WERI-Rb-1 (cell line): ENCODE measurements around the gene LCLAT1.
A peak's percentile ranks its signal among the peaks of the same experiment; 100 is the strongest.

Experiments used
- DNase-seq: peaks from one replicate; pipeline ENCODE4 v3.0.0-alpha.2; 2020
- H3K27ac ChIP-seq: fragments of 250-450 bp; sonication (Bioruptor Pico); 2 replicates; pipeline ENCODE4 v1.5.1; 2020; ENCODE audit warnings: mild to moderate bottlenecking, moderate library complexity
- H3K27me3 ChIP-seq: fragments of 250-450 bp; sonication (Bioruptor Pico); 2 replicates; pipeline ENCODE4 v1.5.1; 2021; ENCODE audit warnings: mild to moderate bottlenecking, low read depth, moderate library complexity; ENCODE audit not compliant: insufficient read depth, severe bottlenecking
- H3K36me3 ChIP-seq: fragments of 250-450 bp; sonication (Bioruptor Pico); 2 replicates; pipeline ENCODE4 v1.5.1; 2020; ENCODE audit warnings: mild to moderate bottlenecking, moderate library complexity
- H3K4me3 ChIP-seq: 2 replicates; pipeline ENCODE4 v1.5.1; 2011; ENCODE audit warnings: low read depth, mild to moderate bottlenecking, control low read depth, low read length
- H3K9me3 ChIP-seq: fragments of 250-450 bp; sonication (Bioruptor Pico); 2 replicates; pipeline ENCODE4 v1.5.1; 2021; ENCODE audit warnings: mild to moderate bottlenecking, moderate library complexity; ENCODE audit not compliant: severe bottlenecking
- TF ChIP-seq, protein P1 (sequence below): IDR thresholded peaks from 2 replicates; pipeline ENCODE4 v1.5.1; 2011; ENCODE audit warnings: low read depth, mild to moderate bottlenecking, control low read depth, inconsistent platforms, low read length

The LCLAT1 gene

GRCh38 chr2:30447149-30448045 is at the start of gene LCLAT1:
LCLAT1 (plus strand) TSS chr2:30447246; CDS start chr2:30525591, 78,345 bp downstream.
- TF ChIP-seq, protein P1, sequence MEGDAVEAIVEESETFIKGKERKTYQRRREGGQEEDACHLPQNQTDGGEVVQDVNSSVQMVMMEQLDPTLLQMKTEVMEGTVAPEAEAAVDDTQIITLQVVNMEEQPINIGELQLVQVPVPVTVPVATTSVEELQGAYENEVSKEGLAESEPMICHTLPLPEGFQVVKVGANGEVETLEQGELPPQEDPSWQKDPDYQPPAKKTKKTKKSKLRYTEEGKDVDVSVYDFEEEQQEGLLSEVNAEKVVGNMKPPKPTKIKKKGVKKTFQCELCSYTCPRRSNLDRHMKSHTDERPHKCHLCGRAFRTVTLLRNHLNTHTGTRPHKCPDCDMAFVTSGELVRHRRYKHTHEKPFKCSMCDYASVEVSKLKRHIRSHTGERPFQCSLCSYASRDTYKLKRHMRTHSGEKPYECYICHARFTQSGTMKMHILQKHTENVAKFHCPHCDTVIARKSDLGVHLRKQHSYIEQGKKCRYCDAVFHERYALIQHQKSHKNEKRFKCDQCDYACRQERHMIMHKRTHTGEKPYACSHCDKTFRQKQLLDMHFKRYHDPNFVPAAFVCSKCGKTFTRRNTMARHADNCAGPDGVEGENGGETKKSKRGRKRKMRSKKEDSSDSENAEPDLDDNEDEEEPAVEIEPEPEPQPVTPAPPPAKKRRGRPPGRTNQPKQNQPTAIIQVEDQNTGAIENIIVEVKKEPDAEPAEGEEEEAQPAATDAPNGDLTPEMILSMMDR: peak; percentile 27; the same call in 1 of the 2 replicates
- Histone ChIP-seq H3K4me3 (peak within 1 kb of the TSS; percentile 94), H3K27ac (peak within 1 kb of the TSS; percentile 85), H3K27me3 (no peaks in the 10 kb centered on the region), H3K9me3 (no peaks in the 10 kb centered on the region), H3K36me3 (peaks cover 13% of the 10 kb centered on the region)
- DNase-seq: peak; percentile 87

GRCh38 chr2:30398084-30398873 is 48.8 kb upstream of the LCLAT1 start:
- DNase-seq: no peak
- no peaks in the 10 kb centered on the region for H3K27me3 ChIP-seq

GRCh38 chr2:30400151-30400954 is 46.7 kb upstream of the LCLAT1 start:
- no peaks in the 10 kb centered on the region for H3K36me3 ChIP-seq
- no peak overlapping the region for H3K4me3 ChIP-seq
- no peaks in the 10 kb centered on the region for H3K27me3 ChIP-seq
- no peak for DNase-seq
- no peaks in the 10 kb centered on the region for H3K9me3 ChIP-seq
- H3K27ac ChIP-seq: no peak overlapping the region
- TF ChIP-seq, protein P1: no peak

More at GRCh38 chr2:30398084-30398873, 48.8 kb upstream of the LCLAT1 start:
- no peak overlapping the region for H3K27ac ChIP-seq
- H3K36me3 ChIP-seq: no peaks in the 10 kb centered on the region
- TF ChIP-seq, protein P1: no peak
- H3K4me3 ChIP-seq: no peak overlapping the region
- no peaks in the 10 kb centered on the region for H3K9me3 ChIP-seq

- no peak overlapping the region for H3K27ac ChIP-seq
- H3K36me3 ChIP-seq: no peaks in the 10 kb centered on the region
- DNase-seq: no peak
- TF ChIP-seq, protein P1: no peak
- H3K27me3 ChIP-seq: no peaks in the 10 kb centered on the region
- H3K9me3 ChIP-seq: no peaks in the 10 kb centered on the region
- H3K4me3 ChIP-seq: no peak overlapping the region
Observed at GRCh38 chr2:30402441-30403182, 44.4 kb upstream of the LCLAT1 start.

DNA sequence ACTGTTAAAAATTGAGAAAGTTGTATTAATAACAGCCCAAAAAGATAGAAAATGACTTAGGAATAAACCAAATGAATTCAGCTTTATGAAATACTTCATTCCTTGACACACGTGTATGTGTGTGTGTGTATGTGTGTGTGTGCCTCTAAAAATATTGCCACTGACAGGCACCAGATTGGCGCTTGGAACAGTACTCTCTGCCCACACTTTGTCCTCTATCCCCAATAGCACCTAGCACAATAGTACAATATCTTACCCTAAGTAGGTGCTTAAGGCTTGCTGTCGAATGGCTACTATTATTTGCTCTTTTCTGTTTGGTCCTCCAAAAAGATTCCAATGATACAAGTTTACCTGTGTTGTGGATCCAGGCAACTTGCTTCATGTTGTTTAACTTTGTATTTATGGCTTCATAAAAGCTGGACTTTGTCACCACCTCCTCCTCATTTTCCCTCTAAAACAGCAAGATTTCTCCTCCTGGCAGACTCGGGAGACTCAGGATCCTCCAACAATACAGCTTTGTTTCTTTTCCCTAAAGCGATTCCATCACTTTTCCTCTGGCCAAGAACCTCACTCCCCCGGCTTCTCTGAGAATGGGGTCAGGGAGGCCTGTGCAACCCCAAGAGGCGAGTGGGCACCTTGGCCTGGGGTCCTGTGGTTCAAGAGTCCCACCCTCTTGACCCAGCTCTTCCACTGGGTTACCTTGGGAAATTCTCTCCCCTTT is 43.3 kb upstream of the LCLAT1 start:
- TF ChIP-seq, protein P1: no peak
- Histone ChIP-seq H3K36me3 (no peaks in the 10 kb centered on the region), H3K4me3 (no peak overlapping the region), H3K27me3 (no peaks in the 10 kb centered on the region), H3K27ac (no peak overlapping the region), H3K9me3 (no peaks in the 10 kb centered on the region)
- DNase-seq: no peak
